Activated effector memory CD4-positive, alpha-beta T cell treated with Interleukin-2 at 50 U/mL for 16 hours (primary cell): Measurements from ENCODE around the gene PPP1R10.

Experiments
- DNase-seq: peaks from one replicate; pipeline ENCODE4 v3.0.0-alpha.2; 2020

PPP1R10 gene

GRCh38 chr6:30555816-30556065 lies 61.3 kb downstream of the PPP1R10 start:
- no peak for DNase-seq

- no peak for DNase-seq
Measured at GRCh38 chr6:30554962-30555815, 61.9 kb downstream of the PPP1R10 start.

GRCh38 chr6:30554404-30554803 lies 62.6 kb downstream of the PPP1R10 start:
- DNase-seq, result no peak
